HPDE6-E6E7 (cell line): ENCODE measurements around the gene UGT1A3.
"Not testable (repeated sequence)": the region's sequence is repeated elsewhere in the genome, so short reads cannot be mapped to it uniquely, and the experiment has no call there.

ENCODE experiments used
- DNase-seq: peaks from one replicate; pipeline ENCODE4 v3.0.0; 2011; ENCODE audit warnings: missing footprints; ENCODE audit errors: extremely low spot score

UGT1A3 gene

DNA sequence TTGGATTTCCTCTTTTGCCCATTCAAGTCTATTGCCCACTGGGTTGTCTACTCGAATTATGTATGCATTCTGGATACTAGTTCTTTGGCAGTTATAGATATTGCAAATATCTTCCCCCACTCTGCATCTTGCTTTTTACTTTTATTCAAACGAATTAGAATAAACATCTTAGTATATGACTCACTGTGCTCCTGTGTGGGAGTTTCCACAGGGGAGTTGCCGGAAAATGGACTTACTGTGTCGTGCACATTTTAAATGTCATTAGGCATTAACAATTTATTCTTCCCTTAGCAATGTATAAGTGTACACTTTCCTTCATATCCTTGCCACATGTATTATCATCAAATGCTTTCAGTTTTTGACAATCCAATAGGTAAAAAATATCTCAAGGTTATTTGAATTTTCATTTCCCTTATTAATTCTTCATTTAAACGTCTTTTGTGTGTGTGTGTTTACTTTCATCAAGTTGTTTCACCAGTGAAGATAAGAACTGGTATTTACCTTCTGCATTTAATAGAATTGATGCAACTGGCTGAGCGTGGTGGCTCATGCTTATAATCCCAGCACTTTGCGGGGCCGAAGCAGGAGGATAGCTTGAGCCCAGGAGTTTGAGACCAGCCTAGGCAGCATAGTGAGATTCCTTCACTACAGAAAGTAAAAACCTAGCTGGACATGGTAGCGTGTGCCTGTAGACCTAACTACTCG, 20.8 kb upstream of the UGT1A3 start:
- DNase-seq, result no peak

- no peak for DNase-seq
Measured at GRCh38 chr2:233708942-233709341, 19.9 kb upstream of the UGT1A3 start.

DNA sequence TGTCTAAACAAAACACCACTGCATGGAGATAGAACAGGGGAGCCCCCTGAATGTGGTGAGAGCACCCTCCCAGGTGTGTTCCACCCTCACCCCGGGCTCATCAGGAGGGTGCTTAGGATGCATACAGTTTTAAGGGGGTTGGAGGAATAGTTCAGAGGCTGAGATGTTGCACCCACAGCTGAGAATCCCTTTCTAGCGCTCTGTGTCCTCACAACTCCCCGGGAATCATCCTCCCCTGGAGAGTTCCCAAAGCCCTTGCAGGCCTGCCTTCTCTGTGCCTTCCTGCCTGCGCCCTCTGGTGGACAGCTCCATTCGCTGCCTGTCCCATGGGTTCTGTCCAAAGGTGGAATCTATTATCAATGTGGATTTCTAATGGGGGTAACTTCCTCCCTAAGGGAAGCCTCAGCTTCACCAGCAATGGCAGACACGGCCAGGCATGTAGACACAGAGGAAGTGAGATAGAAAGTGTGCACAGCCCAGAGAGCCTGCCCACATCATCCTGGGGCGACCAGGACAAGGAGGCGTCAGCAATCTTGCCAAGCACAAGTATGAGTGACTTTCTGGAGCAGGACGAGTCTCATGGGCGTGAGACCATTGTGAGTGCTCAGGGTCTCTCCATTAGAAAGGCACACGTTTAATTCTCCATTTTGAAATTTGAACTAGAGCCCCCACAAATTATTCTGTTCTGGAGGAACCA, 17.4 kb upstream of the UGT1A3 start:
- DNase-seq, result peak; percentile 63

GRCh38 chr2:233712611-233713261, 16.1 kb upstream of the UGT1A3 start, which contains the start of gene UGT1A5:
Gene UGT1A5, plus strand, starts transcription at chr2:233712907. Its CDS starts 85 bp downstream, at chr2:233712992.
- DNase-seq, result no peak

DNA sequence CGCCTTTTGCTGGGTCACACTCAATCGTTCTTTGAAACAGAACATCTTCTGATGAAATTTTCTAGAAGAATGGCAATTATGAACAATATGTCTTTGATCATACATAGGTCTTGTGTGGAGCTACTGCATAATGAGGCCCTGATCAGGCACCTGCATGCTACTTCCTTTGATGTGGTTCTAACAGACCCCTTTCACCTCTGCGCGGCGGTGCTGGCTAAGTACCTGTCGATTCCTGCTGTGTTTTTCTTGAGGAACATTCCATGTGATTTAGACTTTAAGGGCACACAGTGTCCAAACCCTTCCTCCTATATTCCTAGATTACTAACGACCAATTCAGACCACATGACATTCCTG, 15.6 kb upstream of the UGT1A3 start:
- no peak for DNase-seq

DNA sequence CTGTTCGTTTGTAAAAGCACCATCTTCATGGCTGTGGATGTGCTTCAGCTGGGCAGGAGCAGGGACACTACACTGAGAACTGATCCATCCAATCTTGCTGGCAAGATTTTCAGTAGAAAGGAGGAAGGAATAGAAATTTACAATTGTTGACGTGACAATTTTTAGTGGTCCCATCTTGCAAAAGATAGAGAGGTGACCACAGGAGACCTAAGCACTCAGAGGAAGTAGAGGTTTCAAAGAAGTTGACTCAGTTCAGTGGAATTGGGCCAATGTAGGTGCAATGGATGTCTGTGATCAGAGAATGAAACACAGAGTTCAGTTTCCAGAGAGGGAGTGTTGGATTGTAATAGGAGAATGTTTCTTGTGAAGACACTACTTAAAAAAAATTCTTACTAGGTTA, 14.7 kb upstream of the UGT1A3 start:
- no peak for DNase-seq

DNA sequence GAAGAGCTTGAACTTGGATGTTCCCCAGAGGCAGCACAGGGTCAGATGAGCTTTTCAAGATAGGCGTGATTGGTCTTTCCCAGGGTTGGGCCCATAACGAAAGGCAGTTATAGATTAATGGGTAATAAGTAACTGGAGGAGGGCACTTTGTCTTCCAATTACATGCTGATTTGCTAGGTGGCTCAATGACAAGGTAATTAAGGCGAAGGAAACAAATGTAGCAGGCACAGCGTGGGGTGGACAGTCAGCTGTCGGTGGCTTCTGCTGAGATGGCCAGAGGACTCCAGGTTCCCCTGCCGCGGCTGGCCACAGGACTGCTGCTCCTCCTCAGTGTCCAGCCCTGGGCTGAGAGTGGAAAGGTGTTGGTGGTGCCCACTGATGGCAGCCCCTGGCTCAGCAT, 10.3 kb upstream of the UGT1A3 start, which contains the start of gene UGT1A4:
UGT1A4 (plus strand) TSS at position 185 of the 400 bp plus-strand sequence; CDS start at position 270, 85 bp downstream.
- no peak for DNase-seq

GRCh38 chr2:233736868-233737653, 8.2 kb downstream of the UGT1A3 start:
- DNase-seq, result not testable (repeated sequence)

DNA sequence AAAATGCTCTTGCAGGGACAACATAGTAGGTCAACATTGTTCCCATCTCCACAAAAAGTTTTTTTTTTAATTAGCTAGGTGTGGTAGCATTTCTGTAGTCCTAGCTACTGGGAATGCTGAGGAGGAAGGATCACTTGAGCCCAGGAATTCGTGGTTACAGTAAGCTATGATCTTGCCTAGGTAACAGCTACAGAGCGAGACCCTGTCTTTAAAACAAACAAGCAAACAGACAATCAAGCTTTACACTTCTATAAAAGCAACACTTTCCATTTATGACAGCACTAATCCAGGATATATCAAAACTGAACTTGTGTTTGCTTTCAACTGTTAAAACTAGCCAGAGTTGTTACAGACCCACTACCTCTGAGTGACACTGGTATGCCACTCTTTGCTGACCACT, 12.0 kb downstream of the UGT1A3 start:
- no peak for DNase-seq

DNA sequence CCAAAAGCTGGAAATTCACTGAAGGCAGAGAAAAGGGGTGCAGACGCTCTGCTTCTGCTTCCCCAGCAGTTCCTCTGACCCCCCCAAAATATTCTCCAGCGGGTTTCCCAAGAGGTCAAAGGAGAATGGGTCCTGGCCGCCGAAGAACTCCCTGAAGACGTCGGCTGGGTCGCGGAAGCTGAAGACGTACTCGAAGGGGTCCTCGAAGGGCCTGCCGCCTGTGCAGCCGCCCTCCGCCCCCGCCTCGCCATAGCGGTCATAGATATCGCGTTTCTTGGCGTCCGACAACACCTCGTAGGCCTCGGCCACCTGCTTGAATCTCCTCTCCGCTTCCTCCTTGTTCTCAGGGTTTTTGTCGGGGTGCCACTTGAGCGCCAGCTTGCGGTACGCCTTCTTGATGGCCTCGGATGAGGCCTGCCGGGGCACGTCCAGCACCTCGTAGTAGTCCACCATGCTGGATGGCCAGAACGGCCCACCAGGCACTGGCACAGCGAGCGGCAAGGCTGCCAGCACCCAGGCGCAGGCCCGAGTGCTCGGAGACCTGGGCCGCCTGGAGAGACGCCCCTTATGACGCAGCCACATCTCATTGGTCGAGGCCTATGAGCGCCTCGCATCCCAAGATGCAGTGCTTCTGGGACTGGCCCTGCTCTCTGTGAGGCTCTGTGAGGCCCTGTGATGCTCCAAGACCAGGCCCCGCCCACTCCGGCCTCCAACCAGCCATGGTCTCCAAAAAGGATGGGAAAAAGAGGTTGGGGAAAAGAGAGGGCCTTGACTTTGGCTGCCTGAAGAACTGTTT, 14.8 kb downstream of the UGT1A3 start:
- DNase-seq, result no peak

DNA sequence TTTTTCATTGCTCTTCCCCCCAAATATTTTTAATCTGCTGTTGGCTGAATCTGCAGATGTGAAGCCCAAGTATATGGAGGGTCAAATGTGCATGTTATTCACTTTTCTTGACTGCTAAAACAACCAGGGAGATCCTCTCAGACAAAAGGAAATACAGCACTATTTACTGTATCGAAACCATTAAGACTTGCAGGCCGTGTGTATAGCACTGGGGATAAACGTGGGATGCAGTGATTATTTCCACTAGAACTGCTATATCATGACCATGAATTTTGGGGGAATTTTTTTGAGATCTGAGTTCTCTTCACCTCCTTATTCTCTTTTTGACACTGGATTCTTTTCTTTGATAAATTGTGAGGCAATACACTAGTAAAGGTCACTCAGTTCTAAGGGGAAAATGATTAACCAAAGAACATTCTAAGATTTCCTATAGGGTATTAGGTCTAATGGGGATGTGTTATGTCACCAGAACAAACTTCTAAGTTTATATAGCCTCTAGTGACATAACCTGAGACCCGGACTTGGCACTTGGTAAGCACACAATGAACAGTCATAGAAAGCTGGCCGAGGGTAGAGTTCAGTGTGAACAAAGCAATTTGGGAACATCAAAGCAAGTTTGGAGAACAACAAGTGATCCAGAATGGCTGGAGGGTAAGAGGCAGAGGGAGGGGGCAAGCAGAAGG, 16.4 kb downstream of the UGT1A3 start:
- no peak for DNase-seq

DNA sequence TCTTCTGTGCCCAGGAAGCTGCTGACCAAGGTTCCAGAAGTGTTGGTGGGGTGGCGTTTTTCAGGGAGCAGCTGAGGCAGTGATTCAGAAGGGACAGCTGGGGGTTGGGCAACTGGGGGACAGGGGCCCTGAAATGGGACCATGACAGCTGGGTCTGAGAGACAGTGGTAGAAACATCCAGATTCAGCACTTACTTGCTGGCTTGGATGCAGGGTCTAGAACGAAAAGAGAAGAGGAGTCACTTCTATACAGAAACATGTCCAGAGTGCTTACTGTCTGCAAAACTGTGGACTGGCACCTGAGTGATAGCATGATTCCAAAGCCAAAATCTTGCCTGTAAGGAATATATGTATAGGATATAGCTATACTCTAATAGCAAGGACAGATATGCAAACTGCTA, 17.0 kb downstream of the UGT1A3 start:
- DNase-seq, result not testable (repeated sequence)

DNA sequence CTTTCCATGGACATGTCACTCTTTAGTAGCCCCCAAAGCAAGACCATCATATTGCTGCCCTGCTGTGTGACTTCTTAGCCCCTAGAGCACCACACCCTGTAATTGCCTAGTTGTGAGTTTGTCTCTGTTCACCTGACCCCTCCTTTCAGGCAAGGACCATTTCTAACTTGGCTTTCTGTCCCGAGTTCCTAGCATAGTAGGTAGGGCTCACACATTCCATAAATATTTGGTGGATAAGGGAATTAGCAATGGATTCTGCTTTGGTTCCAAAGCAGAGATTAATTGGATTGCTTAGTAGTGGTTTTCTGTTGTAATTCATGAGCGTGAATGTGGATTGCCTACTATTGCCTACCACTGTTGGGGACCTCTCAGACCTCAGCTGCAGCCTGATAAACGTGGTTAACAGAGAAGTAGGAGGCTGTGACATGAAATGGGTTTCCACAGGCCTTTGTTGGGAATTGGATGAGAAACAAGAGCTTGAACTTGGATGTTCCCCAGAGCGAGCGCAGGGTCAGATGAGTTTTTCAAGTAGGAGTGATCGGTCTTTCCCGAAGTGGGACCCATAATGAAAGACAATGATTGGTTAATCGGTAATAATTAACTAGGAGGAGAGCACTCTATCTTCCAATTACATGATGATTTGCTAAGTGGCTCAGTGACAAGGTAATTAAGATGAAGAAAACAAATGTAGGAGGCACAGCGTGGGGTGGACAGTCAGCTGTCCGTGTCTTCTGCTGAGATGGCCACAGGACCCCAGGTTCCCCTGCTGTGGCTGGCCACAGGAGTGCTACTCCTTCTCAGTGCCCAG, 17.8 kb downstream of the UGT1A3 start:
- no peak for DNase-seq

- no peak for DNase-seq
Measured at GRCh38 chr2:233747283-233747544, 18.4 kb downstream of the UGT1A3 start.

DNA sequence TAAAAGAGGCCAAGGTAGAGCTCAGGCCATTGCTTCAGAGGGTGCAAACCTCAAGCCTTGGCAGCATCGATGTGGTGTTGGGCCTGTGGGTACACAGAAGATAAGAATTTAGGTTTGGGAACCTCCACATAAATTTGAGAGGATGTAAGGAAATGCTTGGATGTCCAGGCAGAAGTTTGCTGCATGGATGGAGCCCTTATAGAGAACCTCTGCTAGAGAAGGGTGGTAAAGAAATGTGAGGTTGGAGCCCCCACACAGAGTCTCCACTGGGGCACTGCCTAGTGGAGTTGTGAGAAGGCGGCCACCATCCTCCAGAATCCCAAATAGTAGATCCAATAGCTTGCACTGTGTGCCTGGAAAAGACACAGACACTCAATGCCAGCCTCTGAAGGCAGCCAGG, 21.8 kb downstream of the UGT1A3 start:
- not testable (repeated sequence) for DNase-seq

DNA sequence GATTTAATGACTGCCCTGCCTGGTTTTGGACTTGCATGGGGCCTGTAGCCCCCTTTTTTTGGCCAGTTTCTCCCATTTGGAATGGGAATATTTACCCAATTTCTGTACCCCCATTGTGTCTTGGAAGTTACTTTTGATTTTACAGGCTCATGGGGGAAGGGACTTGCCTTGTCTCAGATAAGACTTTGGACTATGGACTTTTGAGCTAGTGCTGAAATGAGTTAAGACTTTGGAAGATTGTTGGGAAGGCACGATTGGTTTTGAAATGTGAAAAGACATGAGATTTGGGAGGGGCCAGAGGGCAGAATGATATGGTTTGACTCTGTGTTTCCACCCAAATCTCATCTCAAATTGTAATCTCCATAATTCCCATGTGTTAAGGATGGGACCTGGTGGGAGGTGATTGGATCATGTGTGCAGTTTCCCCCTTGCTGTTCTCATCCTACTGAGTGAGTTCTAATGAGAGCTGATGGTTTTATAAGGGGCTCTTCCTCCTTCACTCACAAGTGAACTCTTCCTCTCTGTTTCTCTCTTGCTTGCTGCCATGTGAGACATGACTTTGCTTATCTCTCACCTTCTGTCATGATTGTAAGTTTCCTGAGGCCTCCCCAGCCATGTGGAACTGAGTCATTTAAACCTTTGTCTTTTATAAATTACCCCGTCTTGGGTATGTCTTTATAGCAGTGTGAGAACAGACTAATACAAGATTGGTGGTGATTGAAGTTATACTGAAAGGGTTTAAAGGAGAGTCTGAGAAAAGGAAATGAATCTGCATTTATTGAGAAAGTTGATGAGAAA, 22.6 kb downstream of the UGT1A3 start:
- DNase-seq, result not testable (repeated sequence)

GRCh38 chr2:233754872-233755611, 26.2 kb downstream of the UGT1A3 start:
- no peak for DNase-seq

GRCh38 chr2:233756429-233757081, 27.7 kb downstream of the UGT1A3 start:
- DNase-seq, result no peak
